Measurements from ENCODE around the gene MAPK11. TPM values are rescaled to one million over a fixed set of nuclear protein-coding genes. Genes with fewer than 3 reads are reported as not detected.

The MAPK11 gene
- total and polyA plus RNA-seq, 7 donors, result 0.23 to 7.3 (median 2.9) TPM

- no peaks in the 10 kb centered on the region for H3K27me3 ChIP-seq
- intact Hi-C loops (cut with DNase I), result no loop called here
- peaks cover 0 to 24% (median 17%) of the 10 kb centered on the region in 4 donors for H3K4me1 ChIP-seq
- 88 to 92% methylated on average over 23 of the region's 23 CpGs for WGBS, 2 donors
- H3K36me3 ChIP-seq, result no peaks in the 10 kb centered on the region
- H3K4me3 ChIP-seq, result no peak overlapping the region
- no peak for TF ChIP-seq POLR2A (IDR thresholded peaks at IDR 0.05)
- H3K27ac ChIP-seq, result no peak overlapping the region
- no peaks in the 10 kb centered on the region for H3K9me3 ChIP-seq
- DNase-seq, result peak; percentile 59
Measured at GRCh38 chr22:50311606-50312351, 41.6 kb upstream of the MAPK11 start.

DNA sequence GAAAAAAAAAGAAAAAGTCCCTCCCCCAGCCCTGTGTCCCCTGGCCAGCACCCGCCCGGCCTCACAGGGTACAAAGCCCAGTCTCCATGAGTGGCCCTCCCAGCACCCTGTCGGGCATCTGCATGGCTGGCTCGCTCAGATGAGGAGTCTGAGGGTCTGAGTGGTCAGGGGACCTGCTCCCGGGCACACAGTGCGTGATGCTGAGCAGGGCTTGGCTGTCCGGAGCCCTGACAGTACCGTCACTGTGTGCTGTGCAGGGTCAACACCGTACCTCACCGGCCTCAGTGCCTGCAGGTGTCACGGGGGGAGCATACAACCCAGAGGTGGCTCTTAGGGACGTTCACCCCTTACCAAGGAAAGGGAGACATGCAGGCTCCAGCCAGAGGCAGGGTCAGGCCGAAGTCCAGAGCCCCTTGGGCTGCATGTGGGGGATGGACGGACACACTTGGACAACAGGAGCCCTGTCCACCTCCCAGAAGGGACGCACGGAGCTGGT lies 40.8 kb upstream of the MAPK11 start:
- whole genome bisulfite sequencing, 2 donors, result 93 to 94% methylated on average over 16 of the region's 16 CpGs
- no peak for DNase-seq

GRCh38 chr22:50310031-50310722 lies 40.0 kb upstream of the MAPK11 start:
- Histone ChIP-seq H3K4me1 (peaks cover 0 to 38% (median 27%) of the 10 kb centered on the region in 4 donors), H3K9me3 (no peaks in the 10 kb centered on the region), H3K27me3 (no peaks in the 10 kb centered on the region), H3K36me3 (no peaks in the 10 kb centered on the region), H3K4me3 (no peak overlapping the region), H3K27ac (peak overlapping the region in 1 of 4 donors; percentile 91)
- TF ChIP-seq EP300 (IDR thresholded peaks at IDR 0.05) (no peak), POLR2A (IDR thresholded peaks at IDR 0.05) (no peak), POLR2AphosphoS5 (IDR thresholded peaks at IDR 0.05) (no peak)
- TF ChIP-seq, protein P1, sequence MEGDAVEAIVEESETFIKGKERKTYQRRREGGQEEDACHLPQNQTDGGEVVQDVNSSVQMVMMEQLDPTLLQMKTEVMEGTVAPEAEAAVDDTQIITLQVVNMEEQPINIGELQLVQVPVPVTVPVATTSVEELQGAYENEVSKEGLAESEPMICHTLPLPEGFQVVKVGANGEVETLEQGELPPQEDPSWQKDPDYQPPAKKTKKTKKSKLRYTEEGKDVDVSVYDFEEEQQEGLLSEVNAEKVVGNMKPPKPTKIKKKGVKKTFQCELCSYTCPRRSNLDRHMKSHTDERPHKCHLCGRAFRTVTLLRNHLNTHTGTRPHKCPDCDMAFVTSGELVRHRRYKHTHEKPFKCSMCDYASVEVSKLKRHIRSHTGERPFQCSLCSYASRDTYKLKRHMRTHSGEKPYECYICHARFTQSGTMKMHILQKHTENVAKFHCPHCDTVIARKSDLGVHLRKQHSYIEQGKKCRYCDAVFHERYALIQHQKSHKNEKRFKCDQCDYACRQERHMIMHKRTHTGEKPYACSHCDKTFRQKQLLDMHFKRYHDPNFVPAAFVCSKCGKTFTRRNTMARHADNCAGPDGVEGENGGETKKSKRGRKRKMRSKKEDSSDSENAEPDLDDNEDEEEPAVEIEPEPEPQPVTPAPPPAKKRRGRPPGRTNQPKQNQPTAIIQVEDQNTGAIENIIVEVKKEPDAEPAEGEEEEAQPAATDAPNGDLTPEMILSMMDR (IDR thresholded peaks at IDR 0.05), result no peak
- DNase-seq, result no peak
- intact Hi-C loops (cut with DNase I), result no loop called here
- 90 to 91% methylated on average over 21 of the region's 21 CpGs for WGBS, 2 donors

More for the DNA sequence above, 40.8 kb upstream of the MAPK11 start:
- Histone ChIP-seq H3K27ac (no peak overlapping the region), H3K4me1 (peaks cover 0 to 30% (median 19%) of the 10 kb centered on the region in 4 donors), H3K4me3 (no peak overlapping the region), H3K36me3 (no peaks in the 10 kb centered on the region), H3K9me3 (no peaks in the 10 kb centered on the region), H3K27me3 (no peaks in the 10 kb centered on the region)
- no peak for TF ChIP-seq POLR2A (IDR thresholded peaks at IDR 0.05)
- TF ChIP-seq, protein P1 (IDR thresholded peaks at IDR 0.05), result no peak
- no peak for TF ChIP-seq EP300 (IDR thresholded peaks at IDR 0.05)
- TF ChIP-seq POLR2AphosphoS5 (IDR thresholded peaks at IDR 0.05), result no peak
- intact Hi-C loops (cut with DNase I), result no loop called here

DNA sequence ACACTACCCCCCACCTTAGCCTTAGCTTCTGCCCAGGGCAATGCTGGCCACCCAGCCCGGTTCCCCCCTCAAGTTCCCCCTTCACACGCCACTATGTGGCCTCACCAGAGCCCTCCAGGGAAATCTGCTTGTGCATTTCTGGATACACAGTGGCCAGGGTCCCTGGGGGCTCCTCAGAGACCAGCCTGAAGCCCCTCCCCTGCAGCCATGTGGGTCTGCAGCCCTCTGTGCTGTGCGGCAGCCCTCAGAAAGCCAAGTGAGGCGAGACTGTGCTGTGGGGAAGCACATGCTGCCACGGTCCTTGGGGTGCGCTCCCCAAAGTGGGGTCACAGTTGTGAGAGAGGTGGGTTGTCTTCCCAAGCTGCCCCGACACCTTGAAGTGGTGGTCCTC lies 39.4 kb upstream of the MAPK11 start:
- DNase-seq, result no peak
- Histone ChIP-seq H3K4me3 (no peak overlapping the region), H3K36me3 (no peaks in the 10 kb centered on the region), H3K9me3 (no peaks in the 10 kb centered on the region), H3K27ac (peak overlapping the region in 3 of 4 donors; percentile 89 to 96 (median 91)), H3K27me3 (no peaks in the 10 kb centered on the region), H3K4me1 (peaks cover 0 to 44% (median 33%) of the 10 kb centered on the region in 4 donors)
- TF ChIP-seq POLR2A (IDR thresholded peaks at IDR 0.05) (no peak), EP300 (IDR thresholded peaks at IDR 0.05) (no peak), POLR2AphosphoS5 (IDR thresholded peaks at IDR 0.05) (no peak)
- TF ChIP-seq, protein P1 (IDR thresholded peaks at IDR 0.05), result no peak
- 69 to 87% methylated on average over 7 of the region's 7 CpGs for WGBS, 2 donors
- intact Hi-C loops (cut with DNase I), result no loop called here

- WGBS, 2 donors, result 62 to 80% methylated on average over 9 of the region's 9 CpGs
- DNase-seq, result no peak
- Histone ChIP-seq H3K9me3 (no peaks in the 10 kb centered on the region), H3K27me3 (no peaks in the 10 kb centered on the region), H3K36me3 (no peaks in the 10 kb centered on the region), H3K4me3 (no peak overlapping the region), H3K27ac (peak overlapping the region; percentile 85 to 96 (median 90)), H3K4me1 (peaks cover 0 to 49% (median 38%) of the 10 kb centered on the region in 4 donors)
- intact Hi-C loops (cut with DNase I), result no loop called here
- no peak for TF ChIP-seq EP300 (IDR thresholded peaks at IDR 0.05)
- TF ChIP-seq, protein P1 (IDR thresholded peaks at IDR 0.05), result no peak
- no peak for TF ChIP-seq POLR2AphosphoS5 (IDR thresholded peaks at IDR 0.05)
- no peak for TF ChIP-seq POLR2A (IDR thresholded peaks at IDR 0.05)
Measured at GRCh38 chr22:50308986-50309600, 38.9 kb upstream of the MAPK11 start.

All from sigmoid colon (tissue), 7 donors.